HG03045 (cell line): ENCODE results near the gene PKD2L2.
A peak's percentile ranks its signal among the peaks of the same experiment; 100 is the strongest.
"Not testable (repeated sequence)": the region's sequence is repeated elsewhere in the genome, so short reads cannot be mapped to it uniquely, and the experiment has no call there.

Experiments used
- ATAC-seq: cut with Tn5 transposase; IDR thresholded peaks from one replicate; pipeline ENCODE4 v1.9.1; 2021; ENCODE audit warnings: mild to moderate bottlenecking, moderate library complexity; ENCODE audit not compliant: unreplicated experiment

The PKD2L2 gene

DNA sequence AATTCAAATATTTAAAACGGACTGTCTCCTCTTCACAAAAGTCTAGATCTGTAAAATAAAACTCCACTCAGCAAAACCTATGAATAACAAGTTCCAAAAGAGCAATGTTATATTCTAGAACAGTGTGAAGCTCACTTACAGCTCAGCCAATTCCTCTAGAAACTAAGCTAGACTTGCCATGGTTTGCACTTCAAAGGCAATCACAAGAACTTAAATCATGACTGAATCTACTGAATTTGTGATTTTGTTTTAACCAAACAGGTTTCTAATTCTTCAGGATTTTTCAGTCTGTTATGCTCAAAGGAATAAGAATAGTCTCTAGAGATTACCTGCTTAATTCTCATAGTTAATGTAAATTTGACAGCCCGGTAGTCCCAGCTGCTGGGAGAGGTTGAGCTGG lies 1.4 kb upstream of the PKD2L2 start:
- ATAC-seq, result no peak

DNA sequence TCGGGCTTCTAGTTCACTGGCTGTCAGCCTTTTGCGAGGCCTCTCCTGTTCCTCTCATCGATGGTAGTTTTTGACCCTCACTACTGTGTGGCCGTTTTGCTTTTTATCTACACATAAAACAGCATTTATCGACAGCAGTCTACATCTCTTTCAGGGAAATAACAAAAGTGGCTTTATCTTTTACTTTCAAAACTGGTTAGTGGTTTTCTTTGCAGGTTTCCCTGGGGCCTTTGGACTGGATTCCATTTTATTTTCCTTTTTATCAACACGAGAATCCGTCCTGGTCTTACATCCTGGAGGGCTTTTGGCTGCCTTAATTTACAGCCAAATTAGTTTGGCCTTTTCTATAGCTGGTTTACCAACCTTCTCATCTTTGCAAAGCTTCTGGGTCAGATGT lies 793 bp upstream of the PKD2L2 start:
- no peak for ATAC-seq

DNA sequence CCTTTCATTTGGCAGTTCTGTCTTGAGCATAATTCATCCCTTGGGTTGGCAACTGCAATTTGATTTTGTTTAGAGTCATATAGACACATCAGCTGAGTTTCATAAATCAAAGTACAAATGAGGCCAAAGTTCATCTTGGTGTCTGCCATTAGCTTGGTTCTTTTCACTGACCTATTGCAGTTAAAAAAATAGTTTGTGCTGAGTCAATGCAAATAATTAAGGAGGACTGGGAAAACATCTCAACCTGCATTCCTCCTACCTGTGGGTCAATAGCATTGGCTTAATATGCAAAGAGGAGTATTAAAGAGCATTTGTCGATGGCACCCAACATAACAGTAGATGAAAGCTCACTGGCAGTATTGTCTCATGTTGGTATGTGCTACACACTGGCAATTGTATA lies 1.6 kb downstream of the PKD2L2 start:
- ATAC-seq, result no peak

GRCh38 chr5:137891849-137892248 lies 2.6 kb downstream of the PKD2L2 start:
- no peak for ATAC-seq

DNA sequence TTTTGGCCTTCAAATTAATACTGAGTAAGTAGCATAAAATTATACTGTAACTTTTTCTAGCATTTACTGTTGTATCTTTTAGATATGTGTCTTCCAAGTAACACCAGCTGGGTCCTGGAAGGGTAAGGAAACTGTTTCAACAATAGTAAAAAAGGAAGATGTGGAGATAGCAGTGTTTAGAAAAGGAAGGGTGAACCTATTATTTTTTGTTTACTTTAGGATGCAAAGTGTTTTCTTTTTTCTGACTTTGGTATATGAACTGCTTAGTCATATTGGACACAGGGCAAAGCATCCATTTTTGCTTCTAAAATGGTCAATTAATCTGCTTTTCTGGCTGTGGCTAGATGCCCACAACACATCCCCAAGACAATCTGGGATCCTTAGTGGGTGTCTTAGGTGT lies 5.3 kb downstream of the PKD2L2 start:
- no peak for ATAC-seq

DNA sequence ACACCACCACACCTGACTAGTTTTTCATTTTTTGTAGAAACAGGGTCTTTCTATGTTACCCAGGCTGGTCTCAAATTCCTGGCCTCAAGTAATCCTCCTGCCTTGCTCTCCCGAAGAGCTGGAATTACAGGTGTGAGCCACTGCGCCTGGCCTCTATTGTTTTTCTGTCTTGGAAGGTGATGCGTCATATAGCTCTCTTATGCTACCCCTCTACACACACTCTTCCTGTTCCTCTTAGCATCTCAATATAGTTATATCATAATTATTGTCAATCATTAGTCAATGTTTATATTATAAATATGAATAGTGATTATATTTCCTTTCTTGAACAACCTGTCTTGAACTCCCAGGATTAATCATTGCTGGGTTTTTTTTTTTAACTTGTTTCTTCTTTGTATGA lies 7.3 kb downstream of the PKD2L2 start:
- no peak for ATAC-seq

GRCh38 chr5:137899493-137899892 lies 10.2 kb downstream of the PKD2L2 start:
- ATAC-seq, result no peak

DNA sequence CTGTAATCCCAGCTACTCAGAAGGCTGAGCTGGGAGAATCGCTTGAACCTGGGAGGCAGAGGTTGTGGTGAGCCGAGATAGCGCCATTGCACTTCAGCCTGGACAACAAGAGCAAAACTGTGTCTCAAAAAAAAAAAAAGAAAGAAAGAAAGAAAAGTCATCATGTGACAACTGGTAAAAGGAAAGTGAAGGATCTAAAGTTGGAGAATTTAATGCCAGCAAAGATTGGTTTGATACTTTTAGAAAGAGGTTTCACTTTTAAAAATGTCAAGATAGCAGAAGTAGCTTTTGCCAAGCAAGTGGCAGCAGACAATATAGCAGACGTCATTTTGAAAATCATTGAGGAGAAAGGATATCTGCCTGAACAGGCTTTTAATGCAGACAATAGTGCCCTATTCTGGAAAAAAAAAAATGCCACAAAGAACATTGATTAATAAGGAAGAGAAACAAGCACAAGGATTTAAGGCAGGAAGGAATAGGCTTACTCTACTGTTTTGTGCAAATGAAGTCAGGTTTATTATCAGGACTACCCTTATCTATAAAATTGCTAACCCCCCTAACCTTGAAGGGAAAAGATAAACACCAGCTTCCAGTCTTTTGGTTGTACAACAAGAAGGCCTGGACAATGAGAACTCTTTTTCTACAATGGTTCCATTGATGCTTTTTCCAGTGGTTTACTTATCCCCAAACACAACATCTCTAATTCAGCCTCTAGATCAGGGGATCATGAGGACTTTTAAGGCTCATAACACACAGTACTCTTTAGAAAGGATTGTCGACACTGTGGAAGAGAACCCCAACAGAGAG lies 12.0 kb downstream of the PKD2L2 start:
- ATAC-seq, result no peak

- ATAC-seq, result no peak
Observed at GRCh38 chr5:137902408-137903133, 13.3 kb downstream of the PKD2L2 start.

- ATAC-seq, result no peak
Observed at GRCh38 chr5:137914758-137915157, 25.5 kb downstream of the PKD2L2 start.

- ATAC-seq, result no peak
Observed at GRCh38 chr5:137916923-137917322, 27.7 kb downstream of the PKD2L2 start.

DNA sequence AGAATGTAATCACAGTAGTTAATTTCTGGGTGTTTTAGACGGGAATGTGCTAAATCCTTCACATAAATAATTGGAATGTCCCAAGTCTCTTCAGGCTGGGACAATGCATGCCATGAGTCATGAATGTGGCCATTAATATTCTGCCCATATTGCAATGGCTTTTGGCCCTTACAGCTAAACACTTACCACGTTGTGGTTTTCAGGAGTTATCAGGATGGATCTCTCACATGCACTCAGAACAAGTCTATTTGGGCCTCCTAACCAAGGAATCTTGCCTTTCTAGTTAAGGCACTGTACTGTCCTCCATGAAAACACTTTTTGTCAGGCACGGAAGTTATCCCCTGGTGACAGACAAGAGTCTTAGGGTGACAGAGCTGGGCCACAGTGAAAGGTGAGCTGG lies 32.7 kb downstream of the PKD2L2 start:
- no peak for ATAC-seq

GRCh38 chr5:137923856-137924255 lies 34.6 kb downstream of the PKD2L2 start:
- no peak for ATAC-seq

DNA sequence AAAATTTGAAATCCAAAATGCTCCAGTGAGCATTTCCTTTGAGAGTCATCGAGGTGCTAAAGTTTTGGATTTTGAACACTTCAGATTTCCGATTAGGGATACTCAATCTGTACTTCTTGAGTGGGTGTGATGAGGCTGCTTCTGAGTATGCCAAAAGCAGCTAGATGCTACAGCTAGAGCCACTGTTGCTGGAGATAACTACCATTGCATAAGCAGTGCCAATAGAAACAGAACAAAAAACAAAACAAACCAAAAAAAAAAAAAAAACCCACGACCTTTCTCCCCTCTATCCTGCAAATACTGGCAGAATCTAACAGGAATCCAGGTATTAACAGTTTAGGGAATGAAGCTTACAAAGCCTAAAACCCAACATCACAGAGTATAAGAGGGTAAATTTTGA lies 43.5 kb downstream of the PKD2L2 start:
- no peak for ATAC-seq

GRCh38 chr5:137933491-137933911 lies 44.2 kb downstream of the PKD2L2 start:
- no peak for ATAC-seq

- ATAC-seq, result peak; percentile 62
Observed at GRCh38 chr5:137935190-137935589, 45.9 kb downstream of the PKD2L2 start.

DNA sequence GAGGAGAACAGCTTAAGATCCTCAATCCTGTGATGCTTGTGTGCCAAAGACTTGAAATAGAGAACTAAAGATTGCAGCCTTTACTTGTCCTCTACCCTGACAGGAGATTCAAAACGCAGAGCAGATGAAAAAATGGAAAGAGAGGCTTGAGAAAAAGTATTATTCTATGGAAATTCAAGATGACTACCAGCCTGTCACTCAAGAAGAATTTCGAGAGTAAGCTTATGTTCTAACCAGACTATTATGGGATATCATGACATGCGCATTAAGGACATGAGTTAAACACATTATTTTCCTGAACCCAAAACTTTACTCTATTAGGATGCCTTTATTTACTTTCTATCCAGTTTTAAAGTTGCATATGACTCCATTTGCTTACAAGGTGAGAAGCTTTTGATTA lies 46.4 kb downstream of the PKD2L2 start:
- no peak for ATAC-seq

GRCh38 chr5:137937994-137938750 lies 48.9 kb downstream of the PKD2L2 start:
- no peak for ATAC-seq

- no peak for ATAC-seq
Observed at GRCh38 chr5:137938751-137939143, 49.5 kb downstream of the PKD2L2 start.

- ATAC-seq, result no peak
Observed at GRCh38 chr5:137939331-137939730, 50.1 kb downstream of the PKD2L2 start.

DNA sequence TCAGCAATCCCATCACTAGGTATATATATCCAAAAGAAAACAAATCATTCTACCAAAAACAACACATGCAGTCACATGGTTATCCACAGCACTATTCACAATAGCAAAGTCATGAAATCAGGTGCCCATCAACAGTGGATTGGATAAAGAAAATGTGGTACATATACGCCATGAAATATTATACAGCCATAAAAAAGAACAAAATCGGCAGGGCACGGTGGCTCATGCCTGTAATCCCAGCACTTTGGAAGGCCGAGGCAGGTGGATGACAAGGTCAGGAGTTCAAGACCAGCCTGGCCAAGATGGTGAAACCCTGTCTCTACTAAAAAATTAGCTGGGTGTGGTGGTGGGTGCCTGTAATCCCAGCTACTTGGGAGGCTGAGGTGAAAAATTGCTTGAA lies 55.0 kb downstream of the PKD2L2 start:
- ATAC-seq, result not testable (repeated sequence)

- ATAC-seq, result no peak
Observed at GRCh38 chr5:137945825-137946224, 56.6 kb downstream of the PKD2L2 start.
